ENCODE results near the gene TSC22D4.
"Not testable (repeated sequence)": the region's sequence is repeated elsewhere in the genome, so short reads cannot be mapped to it uniquely, and the experiment has no call there.

DNA sequence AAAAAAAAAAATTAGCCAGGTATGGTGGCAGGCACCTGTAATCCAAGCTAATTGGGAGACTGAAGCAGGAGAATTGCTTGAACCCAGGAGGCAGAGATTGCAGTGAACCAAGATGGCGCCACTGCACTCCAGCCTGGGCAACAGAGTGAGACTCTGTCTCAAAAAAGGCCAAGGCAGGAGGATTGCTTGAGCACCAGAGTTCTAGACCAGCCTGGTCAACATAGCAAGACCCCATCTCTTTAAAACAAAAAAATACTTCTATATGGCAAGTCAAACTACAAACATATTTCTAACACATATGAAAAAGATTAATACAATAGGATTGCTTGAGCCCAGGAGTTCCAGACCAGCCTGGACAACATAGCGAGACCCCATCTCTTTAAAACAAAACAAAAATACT is 21.7 kb upstream of the TSC22D4 start:
- TF ChIP-seq, protein P1, sequence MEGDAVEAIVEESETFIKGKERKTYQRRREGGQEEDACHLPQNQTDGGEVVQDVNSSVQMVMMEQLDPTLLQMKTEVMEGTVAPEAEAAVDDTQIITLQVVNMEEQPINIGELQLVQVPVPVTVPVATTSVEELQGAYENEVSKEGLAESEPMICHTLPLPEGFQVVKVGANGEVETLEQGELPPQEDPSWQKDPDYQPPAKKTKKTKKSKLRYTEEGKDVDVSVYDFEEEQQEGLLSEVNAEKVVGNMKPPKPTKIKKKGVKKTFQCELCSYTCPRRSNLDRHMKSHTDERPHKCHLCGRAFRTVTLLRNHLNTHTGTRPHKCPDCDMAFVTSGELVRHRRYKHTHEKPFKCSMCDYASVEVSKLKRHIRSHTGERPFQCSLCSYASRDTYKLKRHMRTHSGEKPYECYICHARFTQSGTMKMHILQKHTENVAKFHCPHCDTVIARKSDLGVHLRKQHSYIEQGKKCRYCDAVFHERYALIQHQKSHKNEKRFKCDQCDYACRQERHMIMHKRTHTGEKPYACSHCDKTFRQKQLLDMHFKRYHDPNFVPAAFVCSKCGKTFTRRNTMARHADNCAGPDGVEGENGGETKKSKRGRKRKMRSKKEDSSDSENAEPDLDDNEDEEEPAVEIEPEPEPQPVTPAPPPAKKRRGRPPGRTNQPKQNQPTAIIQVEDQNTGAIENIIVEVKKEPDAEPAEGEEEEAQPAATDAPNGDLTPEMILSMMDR (IDR thresholded peaks at IDR 0.05; ENCODE audit: low read depth, low read length) = not testable (repeated sequence)
- not testable (repeated sequence) for TF ChIP-seq EZH2phosphoT487 (IDR thresholded peaks at IDR 0.05; ENCODE audit: low read depth)
